DOHH2 (cell line): ENCODE results near the gene SERP2.

ENCODE experiments used
- H3F3A ChIP-seq: fragments of 200-600 bp; sonication (generic), shearing (Covaris generic); 2 replicates; pipeline ENCODE4 v1.6.0; 2016; ENCODE audit warnings: antibody characterized with exemption, mild to moderate bottlenecking; ENCODE audit not compliant: control insufficient read depth, insufficient read depth
- H3K27ac ChIP-seq: fragments of 200-600 bp; sonication (generic); 2 replicates; pipeline ENCODE4 v1.5.1; 2014; ENCODE audit warnings: low read depth, mild to moderate bottlenecking, low read length, moderate library complexity
- H3K27me3 ChIP-seq: fragments of 200-600 bp; sonication (generic); 2 replicates; pipeline ENCODE4 v1.6.1; 2014; ENCODE audit warnings: mild to moderate bottlenecking, low read length, mixed read lengths; ENCODE audit not compliant: control insufficient read depth
- H3K36me3 ChIP-seq: fragments of 200-600 bp; sonication (generic); 2 replicates; pipeline ENCODE4 v1.6.1; 2014; ENCODE audit warnings: mild to moderate bottlenecking, low read length, moderate library complexity, mixed read lengths; ENCODE audit not compliant: control insufficient read depth
- H3K4me1 ChIP-seq: fragments of 200-600 bp; sonication (generic); 2 replicates; pipeline ENCODE4 v1.6.1; 2014; ENCODE audit warnings: mild to moderate bottlenecking, low read length, mixed read lengths; ENCODE audit not compliant: control insufficient read depth
- H3K4me2 ChIP-seq: fragments of 200-600 bp; sonication (generic); 2 replicates; pipeline ENCODE4 v1.6.0; 2014; ENCODE audit warnings: mild to moderate bottlenecking, low read length, moderate library complexity
- H3K4me3 ChIP-seq: fragments of 200-600 bp; sonication (generic); 2 replicates; pipeline ENCODE4 v1.5.1; 2014; ENCODE audit warnings: mild to moderate bottlenecking, low read length, mixed read lengths
- H3K79me2 ChIP-seq: fragments of 200-600 bp; sonication (generic); 2 replicates; pipeline ENCODE4 v1.6.1; 2014; ENCODE audit warnings: mild to moderate bottlenecking, low read length, mixed read lengths; ENCODE audit not compliant: control insufficient read depth
- H3K9me2 ChIP-seq: fragments of 200-600 bp; sonication (generic); replicated peaks from 2 replicates; pipeline ENCODE4 v1.6.1; 2014; ENCODE audit warnings: mild to moderate bottlenecking, low read length, mixed read lengths; ENCODE audit not compliant: control insufficient read depth
- H3K9me3 ChIP-seq: fragments of 200-600 bp; sonication (generic); 2 replicates; pipeline ENCODE4 v1.6.1; 2014; ENCODE audit warnings: antibody characterized with exemption, low read length, mixed read lengths; ENCODE audit not compliant: control insufficient read depth, insufficient read depth
- H4K20me1 ChIP-seq: fragments of 200-600 bp; sonication (generic); 2 replicates; pipeline ENCODE4 v1.6.0; 2014; ENCODE audit warnings: low read depth, mild to moderate bottlenecking, antibody characterized with exemption, low read length, moderate library complexity; ENCODE audit not compliant: control insufficient read depth, insufficient read depth
- EZH2phosphoT487 ChIP-seq: fragments of 200-600 bp; sonication (generic); IDR thresholded peaks from 2 replicates; pipeline ENCODE4 v1.6.1; 2017; ENCODE audit warnings: borderline replicate concordance, mild to moderate bottlenecking, antibody characterized with exemption, low read length, moderate library complexity, mixed read lengths
- TF ChIP-seq, protein P1 (sequence below): fragments of 200-600 bp; sonication (generic); IDR thresholded peaks from one replicate; pipeline ENCODE4 v1.5.1; 2014; ENCODE audit warnings: antibody characterized with exemption, mild to moderate bottlenecking, low read depth, low read length; ENCODE audit not compliant: poor library complexity, severe bottlenecking

Gene SERP2

DNA sequence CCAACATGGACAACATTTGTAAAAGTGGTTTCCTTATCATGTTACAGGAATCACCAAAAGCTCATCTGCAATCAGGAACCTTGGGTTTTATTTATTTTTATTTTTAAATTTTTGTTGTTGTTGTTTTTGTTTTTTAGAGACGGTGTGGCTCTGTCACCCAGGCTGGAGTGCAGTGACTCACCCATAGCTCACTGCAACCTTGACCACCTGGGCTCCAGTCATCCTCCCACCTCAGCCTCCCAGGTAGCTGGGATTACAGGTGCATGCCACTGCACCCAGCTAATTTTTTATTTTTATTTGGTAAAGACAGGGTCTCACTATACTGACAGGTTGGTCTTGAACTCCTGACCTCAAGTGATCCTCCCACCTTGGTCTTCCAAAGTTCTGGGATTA lies 13.6 kb upstream of the SERP2 start:
- no peaks in the 10 kb centered on the region for H3K9me3 ChIP-seq
- H3F3A ChIP-seq = peaks cover 3% of the 10 kb centered on the region; the same call in 1 of the 2 replicates
- TF ChIP-seq, protein P1, sequence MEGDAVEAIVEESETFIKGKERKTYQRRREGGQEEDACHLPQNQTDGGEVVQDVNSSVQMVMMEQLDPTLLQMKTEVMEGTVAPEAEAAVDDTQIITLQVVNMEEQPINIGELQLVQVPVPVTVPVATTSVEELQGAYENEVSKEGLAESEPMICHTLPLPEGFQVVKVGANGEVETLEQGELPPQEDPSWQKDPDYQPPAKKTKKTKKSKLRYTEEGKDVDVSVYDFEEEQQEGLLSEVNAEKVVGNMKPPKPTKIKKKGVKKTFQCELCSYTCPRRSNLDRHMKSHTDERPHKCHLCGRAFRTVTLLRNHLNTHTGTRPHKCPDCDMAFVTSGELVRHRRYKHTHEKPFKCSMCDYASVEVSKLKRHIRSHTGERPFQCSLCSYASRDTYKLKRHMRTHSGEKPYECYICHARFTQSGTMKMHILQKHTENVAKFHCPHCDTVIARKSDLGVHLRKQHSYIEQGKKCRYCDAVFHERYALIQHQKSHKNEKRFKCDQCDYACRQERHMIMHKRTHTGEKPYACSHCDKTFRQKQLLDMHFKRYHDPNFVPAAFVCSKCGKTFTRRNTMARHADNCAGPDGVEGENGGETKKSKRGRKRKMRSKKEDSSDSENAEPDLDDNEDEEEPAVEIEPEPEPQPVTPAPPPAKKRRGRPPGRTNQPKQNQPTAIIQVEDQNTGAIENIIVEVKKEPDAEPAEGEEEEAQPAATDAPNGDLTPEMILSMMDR = no peak
- no peak for TF ChIP-seq EZH2phosphoT487
- no peak overlapping the region for H3K27ac ChIP-seq
- H3K4me3 ChIP-seq = no peak overlapping the region
- H4K20me1 ChIP-seq = no peaks in the 10 kb centered on the region
- no peaks in the 10 kb centered on the region for H3K79me2 ChIP-seq
- peak overlapping the region; percentile 24 for H3K4me2 ChIP-seq
- no peaks in the 10 kb centered on the region for H3K27me3 ChIP-seq
- H3K36me3 ChIP-seq = no peaks in the 10 kb centered on the region
- peaks cover 37% of the 10 kb centered on the region for H3K4me1 ChIP-seq
- H3K9me2 ChIP-seq = no peaks in the 10 kb centered on the region

- H3K4me3 ChIP-seq = no peak overlapping the region
- no peak overlapping the region for H3K27ac ChIP-seq
- H3K27me3 ChIP-seq = no peaks in the 10 kb centered on the region
- H3F3A ChIP-seq = no peaks in the 10 kb centered on the region
- no peaks in the 10 kb centered on the region for H3K9me2 ChIP-seq
- no peak overlapping the region for H3K4me2 ChIP-seq
- no peak for TF ChIP-seq EZH2phosphoT487
- TF ChIP-seq, protein P1 = no peak
- H4K20me1 ChIP-seq = no peaks in the 10 kb centered on the region
- H3K79me2 ChIP-seq = no peaks in the 10 kb centered on the region
- no peaks in the 10 kb centered on the region for H3K9me3 ChIP-seq
- H3K36me3 ChIP-seq = no peaks in the 10 kb centered on the region
- H3K4me1 ChIP-seq = peaks cover 36% of the 10 kb centered on the region
Measured at GRCh38 chr13:44362394-44363040, 11.1 kb upstream of the SERP2 start.

DNA sequence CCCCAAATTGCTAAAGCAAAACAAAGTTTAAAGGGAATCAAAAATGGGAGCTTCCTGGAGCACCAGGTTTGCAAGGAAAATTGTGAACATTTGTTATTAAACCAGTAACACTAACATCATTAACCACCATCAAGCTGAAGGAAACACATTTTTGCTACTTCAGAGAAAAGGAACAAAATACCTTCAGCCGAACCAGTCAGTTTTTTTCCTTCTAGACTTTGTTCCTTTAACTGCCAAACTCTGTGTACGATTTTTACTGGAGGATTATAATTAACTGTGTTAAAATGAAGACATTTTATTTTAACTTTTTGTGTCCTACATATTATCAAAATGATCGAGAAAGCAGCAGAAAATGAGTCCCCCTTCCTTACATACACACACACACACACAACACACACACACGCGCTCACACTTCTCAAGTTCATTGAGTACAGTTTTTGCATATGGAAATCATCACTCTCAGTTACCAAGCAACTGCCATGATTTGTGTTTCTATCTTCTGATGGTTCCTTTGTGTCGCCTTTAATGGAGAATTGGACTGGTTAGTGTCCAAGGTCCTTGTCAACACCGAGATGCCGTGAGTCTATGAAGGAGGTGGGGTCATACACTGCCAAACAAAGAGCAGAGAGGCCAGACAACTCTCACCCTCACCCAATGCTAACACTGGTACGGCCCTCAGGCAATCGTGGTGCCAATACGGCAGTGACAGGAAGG lies 9.8 kb upstream of the SERP2 start:
- H3K27me3 ChIP-seq = no peaks in the 10 kb centered on the region
- H3K9me3 ChIP-seq = no peaks in the 10 kb centered on the region
- H3K4me2 ChIP-seq = no peak overlapping the region
- TF ChIP-seq, protein P1 = no peak
- TF ChIP-seq EZH2phosphoT487 = no peak
- no peaks in the 10 kb centered on the region for H3K79me2 ChIP-seq
- H3K36me3 ChIP-seq = no peaks in the 10 kb centered on the region
- H3F3A ChIP-seq = no peaks in the 10 kb centered on the region
- H3K4me3 ChIP-seq = no peak overlapping the region
- no peak overlapping the region for H3K27ac ChIP-seq
- H3K9me2 ChIP-seq = no peaks in the 10 kb centered on the region
- H4K20me1 ChIP-seq = no peaks in the 10 kb centered on the region
- H3K4me1 ChIP-seq = peaks cover 24% of the 10 kb centered on the region
